DMS 273 treated with DMSO at 0.1 percent for 48 hours (cell line): Measurements from ENCODE around the gene PGC.

Experiments
- DNase-seq: peaks from one replicate; lab custom pipeline; 2025; lab: John Stamatoyannopoulos, UW

The PGC gene

GRCh38 chr6:41746107-41746506 is 1.1 kb downstream of the PGC start:
- no peak for DNase-seq

- no peak for DNase-seq
Observed at GRCh38 chr6:41744236-41744787, 2.9 kb downstream of the PGC start.

DNA sequence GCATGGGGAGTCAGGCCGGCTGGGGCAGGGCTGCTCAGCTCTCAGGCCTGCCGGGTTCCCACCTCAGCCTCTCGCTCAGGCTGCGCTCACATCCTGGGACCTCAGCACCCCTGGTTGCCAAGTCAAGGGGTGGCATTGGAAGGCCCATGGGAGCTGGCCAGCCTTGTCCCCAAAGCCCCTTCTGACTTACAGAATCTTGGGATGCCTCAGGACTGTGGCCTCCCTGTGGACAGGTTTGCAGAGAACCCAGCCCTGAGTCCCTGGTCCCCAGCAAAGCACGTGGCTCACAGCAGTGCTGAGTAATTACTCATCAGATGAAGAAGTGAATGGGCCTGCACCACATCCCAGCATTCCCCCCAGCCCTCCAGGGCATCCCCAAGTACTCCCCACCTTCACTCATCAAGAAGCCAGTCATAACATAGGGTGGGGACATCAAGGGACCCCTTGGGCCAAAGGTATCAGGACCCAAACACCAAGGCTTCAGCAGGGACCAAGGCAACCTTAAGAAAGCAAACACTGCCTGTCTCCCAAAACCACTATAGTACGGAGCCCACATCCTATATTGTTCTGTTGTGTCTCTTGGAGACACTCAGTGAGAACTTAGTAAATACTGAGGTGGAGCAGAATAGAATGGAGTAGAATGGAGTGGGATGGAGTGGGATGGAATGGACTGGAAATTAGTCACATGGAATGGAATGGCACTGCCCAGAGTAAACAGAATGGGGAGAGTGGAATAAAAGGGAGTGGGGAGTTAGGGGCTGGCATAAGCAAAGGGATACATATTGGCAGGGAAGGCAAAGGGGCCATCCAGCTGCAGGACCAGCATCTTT is 3.6 kb downstream of the PGC start:
- DNase-seq, result no peak

- DNase-seq, result no peak
Observed at GRCh38 chr6:41741625-41742490, 5.3 kb downstream of the PGC start.

DNA sequence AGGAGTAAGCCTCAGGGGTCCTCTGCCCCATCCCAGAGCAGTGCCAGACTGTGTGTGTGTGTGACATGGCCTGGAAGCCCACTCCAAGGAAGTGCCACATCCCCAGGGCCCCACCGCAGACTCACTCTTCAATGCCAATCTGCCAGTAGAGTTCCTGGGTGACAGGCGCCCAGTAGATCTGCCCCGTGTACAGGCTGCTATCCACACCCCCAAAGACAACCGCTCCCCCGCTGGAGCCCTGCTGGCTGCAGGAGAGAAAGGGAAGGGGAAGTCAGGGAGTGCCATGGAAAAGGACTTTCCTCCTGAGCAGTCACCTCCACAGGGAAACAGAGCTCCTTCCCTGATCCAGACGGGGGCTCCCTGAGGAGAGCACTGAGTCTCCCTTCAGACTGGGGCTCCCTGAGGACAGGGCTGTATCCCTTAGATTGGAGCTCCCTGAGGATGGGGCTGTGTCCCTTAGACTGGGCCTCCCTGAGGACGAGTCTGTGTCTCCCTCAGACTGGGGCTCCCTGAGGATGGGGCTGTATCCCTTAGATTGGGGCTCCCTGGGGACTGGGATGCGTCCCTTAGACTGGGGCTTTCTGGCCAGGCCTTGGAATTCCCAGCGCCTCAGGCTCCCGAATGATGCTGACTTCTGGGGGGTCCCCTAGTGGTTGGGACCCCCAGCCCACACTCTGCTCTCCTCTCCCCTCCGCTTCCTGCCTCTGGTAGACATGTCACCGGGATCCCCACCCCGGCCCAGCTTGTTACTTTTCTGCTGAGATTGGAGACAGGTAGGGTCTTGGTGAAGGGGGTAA is 6.6 kb downstream of the PGC start:
- no peak for DNase-seq

DNA sequence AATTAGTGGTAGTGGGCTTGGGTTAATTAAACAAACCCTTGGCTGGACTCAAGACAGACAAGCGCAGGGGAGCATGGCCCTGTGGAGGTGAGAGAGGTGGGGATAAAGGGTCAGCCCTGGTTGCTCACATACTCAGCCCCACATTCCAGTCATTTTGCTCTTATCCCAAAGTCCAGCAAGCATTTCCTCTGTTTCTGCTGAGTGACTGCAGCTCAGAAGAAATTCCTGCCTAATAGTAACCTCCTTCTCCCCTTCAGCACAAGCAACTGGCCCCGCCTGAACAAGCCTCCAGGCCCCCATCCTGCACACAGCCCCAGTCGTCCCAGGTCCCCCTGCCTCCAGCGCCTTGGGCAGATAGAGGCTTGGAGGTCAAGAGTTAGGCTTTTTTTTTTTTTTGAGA is 8.2 kb downstream of the PGC start:
- no peak for DNase-seq

DNA sequence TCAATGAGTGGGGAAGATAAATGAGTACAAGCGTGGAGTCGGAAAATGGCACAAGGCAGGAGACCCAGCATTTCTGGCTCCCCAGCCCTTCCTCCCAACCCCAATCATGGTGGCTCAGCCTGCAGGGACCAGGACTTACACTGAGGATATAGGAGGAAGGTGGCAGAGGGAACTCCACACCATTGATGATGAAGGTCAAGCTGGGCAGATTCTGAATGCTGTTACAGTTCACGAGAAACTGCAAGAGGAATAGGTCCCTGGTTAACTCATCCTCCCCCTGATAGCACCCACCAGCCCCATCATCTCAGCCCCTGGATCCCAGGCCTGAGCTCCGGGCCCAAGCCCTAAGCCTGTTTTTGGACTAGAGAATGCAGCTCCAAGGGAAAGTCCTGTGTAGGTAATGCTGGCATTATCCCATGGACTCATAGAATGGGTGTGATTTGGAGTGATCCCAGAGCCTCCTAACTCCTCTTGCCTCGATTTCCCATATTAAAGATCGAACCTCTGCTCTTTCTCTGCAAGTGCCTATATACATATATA is 9.5 kb downstream of the PGC start:
- no peak for DNase-seq

- DNase-seq, result no peak
Observed at GRCh38 chr6:41736800-41737555, 10.2 kb downstream of the PGC start.

DNA sequence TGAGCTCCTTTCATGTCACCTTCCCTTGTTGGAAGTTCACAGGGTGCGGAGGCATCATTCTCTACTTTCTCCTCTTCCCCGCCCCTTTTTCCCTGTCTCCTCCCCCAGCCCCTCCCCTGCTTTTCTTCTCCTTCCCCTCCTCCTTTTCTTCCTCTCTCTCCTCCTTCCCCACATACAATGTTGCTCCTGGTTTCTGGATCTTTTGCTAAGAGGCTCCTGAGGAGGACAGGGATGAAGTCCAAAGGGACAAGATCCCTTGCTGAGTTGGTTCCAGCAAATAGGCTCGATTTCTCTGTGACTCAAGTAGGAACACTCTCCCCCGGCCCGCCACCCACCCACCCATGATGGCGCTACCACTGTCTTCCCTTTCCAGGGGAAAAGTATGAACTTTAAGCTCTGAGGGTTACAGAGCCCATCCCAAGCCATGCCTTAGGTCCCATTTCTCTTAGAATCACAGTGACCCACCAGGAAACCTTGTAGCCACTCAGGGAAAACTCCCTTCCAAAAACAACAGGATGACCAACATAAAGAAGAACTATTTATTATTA is 10.9 kb downstream of the PGC start:
- DNase-seq, result no peak

DNA sequence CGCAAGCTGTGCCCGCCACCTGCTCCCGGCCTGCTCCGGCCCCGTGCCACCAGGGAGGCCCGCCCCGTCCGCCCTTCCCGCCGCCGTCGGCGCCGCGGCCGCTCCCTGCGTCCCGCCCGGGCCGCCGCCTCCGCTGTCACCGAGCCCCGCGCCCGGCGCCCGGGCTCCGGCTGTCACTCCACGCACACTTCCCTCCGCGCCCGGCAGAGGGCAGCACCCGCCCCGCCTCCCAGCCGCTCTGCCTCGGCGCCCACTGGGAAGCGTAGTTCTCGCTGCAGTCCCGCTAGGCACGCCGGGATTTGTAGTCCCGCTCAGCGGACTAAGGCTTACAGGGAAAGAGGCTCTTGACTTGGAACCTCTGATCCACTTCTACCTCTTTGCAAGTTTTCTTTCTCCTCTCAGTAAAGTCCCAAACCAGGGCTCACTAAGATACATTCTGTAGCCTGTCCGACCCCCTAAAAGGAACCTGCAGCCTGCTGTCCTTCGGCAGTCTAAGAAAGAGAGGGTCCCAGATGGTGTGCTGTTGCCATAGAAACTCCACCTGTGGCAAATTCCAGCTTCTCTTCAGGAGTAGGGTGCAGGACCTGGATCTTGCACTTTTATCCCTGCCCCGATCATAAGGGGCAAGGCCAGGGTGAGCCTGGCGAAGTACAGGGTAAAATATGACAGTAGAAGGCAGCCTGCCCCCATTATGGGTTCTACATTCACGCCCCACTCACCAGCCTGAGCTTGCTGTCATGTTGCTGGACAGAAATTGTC is 11.6 kb downstream of the PGC start, which contains the start of gene TFEB:
TFEB (minus strand) TSS at position 182 of the 759 bp plus-strand sequence. CDS start 44,395 bp downstream, outside the sequence.
- peak; percentile 71 for DNase-seq

DNA sequence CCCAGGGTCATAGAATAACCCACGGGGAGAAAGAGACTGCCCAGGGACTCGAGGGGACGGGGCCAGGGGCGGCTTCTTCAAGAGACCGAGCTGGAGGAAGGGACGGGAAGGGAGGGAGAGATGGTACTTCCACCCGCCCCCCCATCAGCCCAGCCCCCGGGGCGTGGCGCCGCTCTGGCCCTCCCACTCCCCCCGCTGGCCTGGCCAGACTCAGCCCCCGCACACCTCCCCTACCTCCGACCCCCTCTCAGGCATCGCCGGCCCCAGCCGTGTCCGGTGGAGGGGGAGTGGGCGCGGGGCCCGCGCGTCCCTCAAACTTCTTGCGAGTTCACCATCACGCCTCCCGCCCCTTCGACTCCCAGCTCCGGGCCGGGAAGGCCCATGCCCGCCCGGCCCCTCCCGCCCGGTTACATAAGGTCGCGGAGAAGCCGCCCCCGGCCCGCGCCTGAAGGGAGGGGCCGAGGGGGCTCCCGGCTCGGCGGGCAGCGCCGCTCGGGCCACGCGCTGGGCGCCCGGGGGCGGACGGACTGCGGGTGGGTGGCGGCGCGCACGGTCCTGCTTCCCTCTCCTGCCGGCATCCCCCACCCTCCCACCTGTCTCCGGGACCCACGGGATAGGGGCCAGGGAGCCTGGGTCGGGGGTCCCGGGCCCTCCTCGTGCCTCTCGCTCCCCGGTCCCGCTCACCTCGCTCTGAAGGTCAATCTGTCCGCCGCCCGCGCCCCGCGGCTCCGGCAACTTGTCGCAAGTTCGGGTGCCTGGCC is 12.4 kb downstream of the PGC start:
- DNase-seq, result peak; percentile 53

DNA sequence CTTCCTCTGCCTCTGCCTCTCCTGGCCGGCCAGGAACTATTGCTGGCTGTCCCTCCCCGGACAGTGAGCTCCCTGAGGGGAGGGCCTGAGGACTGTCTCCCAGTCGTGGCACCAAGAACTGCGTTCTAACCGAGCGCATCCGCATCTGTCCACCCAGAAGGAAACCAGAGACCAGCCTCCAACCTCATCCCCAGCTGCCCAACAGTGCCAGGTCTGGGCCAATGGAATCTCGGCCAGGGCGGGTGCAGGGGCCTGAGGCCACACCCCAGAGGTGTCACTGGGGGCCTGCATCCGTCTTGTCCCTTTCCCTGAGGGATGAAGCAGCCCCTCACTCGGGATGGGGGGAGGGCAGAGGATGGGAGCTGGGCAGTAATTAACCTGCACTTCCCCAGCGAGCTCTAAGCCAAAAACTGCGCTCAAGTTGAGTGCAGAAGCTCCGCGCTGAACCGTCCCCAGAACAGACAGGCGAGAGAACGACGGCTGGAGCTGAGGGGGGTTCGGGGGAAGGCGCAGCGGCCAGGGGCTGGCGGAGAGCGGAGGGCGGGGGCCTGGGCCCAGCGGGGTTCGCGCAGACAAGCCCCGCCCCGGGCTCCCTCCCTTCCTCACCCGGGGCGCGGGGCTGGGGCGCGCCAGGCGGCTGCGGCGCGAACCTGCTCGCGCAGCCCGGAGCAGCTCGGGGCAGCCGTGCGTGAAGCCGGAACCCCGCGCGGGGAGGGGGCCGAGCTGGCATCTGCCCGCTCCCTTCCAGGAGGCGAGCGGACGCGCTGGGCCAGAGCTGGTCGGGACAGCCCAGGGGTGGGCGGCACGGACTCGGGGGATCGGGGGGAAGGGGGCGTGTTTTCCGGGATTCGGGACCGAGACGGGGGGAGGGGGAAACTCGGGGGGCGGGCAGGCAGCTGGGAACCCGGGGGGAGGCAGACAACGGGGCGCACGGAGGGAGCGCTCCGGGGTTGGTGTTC is 13.2 kb downstream of the PGC start:
- DNase-seq, result peak; percentile 34

DNA sequence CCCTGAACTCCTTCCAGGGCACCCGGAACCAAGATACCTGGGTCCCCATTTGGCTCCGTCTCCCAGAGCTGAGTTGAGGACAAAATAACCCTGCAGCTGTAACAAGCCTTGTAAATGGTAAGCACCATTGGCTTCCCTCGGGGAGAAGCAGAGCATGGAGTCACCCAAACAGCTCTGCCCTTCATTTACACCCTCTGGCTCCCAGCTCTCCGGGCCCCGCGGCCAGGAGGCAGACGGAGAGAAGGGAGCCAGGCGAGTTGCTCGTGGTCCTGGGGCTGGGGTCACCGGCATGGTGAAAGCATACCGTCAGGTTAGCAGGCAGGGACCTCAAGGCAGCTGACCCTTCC is 13.9 kb downstream of the PGC start:
- no peak for DNase-seq

DNA sequence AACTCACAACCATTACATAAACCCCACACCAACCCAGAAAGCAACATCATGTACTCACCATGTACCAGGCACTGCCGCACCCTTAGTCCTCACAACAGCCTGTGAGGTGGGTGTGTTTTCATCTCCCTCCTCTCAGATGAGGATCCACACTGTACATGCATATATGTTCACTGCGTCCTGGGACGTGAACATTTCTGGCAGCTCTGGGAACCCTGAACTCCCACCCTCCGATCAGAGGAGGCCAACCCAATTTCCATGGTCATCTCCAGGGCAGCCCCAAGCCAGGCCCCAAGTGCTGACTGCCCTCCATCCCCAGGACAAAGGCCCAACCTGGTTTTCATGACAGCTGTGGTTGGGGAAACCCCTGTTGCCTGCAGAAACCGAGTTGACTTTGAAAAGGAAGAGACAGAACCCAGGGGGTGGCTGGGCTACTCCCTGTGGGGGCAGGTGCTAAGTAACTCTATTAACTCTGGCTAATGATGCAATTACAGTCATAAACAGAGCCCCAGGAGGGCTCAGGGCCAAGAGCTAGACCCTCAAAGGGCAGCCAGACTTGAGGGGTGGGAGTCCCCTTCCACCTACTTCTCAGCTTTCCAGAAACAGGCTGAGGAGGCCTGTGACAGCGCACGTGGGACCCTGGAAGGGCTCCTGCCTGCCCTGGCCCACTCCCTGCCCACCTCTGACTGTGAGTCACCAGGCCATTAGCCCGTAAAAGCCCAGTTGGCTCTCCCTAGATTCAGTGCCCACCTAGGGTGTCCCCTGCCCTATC is 14.4 kb downstream of the PGC start:
- no peak for DNase-seq

DNA sequence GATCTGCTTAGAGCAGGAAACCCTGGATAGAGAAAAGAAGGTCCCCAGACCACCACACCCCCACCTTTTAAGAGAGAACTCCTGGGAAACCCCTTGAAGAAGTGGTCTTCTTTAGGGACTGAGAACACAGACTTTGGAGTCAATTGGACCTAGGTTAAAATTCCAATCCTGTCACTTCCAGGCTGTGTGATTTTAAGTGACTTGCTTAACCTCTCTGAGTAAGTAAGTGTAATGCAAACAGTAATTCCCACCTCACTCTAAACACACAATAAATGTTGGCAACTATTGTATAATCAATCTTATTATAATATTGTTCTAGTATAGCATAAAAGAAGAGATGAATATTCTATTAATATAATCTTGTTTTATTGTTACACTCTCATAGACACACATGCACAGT is 15.0 kb downstream of the PGC start:
- DNase-seq, result no peak

- no peak for DNase-seq
Observed at GRCh38 chr6:41731561-41732086, 15.6 kb downstream of the PGC start.
